AG09309 (cell line): ENCODE measurements around the gene DPYSL3.

Experiments used
- DNase-seq: peaks from one replicate; pipeline ENCODE4 v3.0.0-alpha.2; 2010; ENCODE audit warnings: low read depth
- H3K4me3 ChIP-seq: 2 replicates; pipeline ENCODE4 v1.5.1; 2011; ENCODE audit warnings: mild to moderate bottlenecking, low read depth, low read length, moderate library complexity; ENCODE audit not compliant: control insufficient read depth
- TF ChIP-seq, protein P1 (sequence below): IDR thresholded peaks from 2 replicates; pipeline ENCODE4 v1.5.1; 2011; ENCODE audit warnings: mild to moderate bottlenecking, low read depth, low read length, inconsistent platforms; ENCODE audit not compliant: insufficient read depth, control insufficient read depth; ENCODE audit errors: missing control alignments

Gene DPYSL3

DNA sequence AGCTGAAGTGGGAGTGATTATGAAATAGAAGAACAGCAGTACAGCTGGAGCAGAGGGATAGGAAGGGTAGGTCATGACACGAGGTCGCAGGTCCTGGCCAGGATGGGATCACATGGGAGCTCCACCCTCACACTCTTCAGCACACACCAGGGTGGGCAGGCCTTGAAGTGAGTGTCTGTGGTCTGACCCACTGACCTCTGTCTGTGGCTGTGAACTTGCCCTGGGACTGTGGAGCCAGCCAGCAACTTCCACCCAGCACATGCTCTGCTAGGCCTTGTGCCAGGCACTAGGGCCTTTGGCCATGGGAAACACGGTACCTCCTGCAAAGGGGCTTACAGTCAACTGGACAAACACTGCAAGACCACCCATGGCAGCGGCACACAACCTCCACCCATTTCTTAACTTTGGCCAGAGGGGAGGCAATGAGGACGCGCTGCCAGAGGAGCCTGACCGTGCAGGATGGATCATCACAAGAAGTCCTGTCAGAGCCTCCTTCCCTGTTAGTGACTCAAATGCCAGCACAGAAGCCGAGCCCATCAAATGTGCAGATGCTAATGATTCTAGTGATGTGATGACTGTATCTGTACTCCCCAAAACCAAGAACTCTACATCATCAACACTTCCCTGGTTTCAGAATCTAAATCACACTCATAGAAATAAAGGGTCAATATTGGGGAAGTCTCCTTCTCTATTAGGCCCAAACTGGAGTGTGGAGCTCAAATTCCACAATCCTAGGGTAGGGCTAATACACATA lies 113.6 kb downstream of the DPYSL3 start:
- no peak for DNase-seq
- TF ChIP-seq, protein P1, sequence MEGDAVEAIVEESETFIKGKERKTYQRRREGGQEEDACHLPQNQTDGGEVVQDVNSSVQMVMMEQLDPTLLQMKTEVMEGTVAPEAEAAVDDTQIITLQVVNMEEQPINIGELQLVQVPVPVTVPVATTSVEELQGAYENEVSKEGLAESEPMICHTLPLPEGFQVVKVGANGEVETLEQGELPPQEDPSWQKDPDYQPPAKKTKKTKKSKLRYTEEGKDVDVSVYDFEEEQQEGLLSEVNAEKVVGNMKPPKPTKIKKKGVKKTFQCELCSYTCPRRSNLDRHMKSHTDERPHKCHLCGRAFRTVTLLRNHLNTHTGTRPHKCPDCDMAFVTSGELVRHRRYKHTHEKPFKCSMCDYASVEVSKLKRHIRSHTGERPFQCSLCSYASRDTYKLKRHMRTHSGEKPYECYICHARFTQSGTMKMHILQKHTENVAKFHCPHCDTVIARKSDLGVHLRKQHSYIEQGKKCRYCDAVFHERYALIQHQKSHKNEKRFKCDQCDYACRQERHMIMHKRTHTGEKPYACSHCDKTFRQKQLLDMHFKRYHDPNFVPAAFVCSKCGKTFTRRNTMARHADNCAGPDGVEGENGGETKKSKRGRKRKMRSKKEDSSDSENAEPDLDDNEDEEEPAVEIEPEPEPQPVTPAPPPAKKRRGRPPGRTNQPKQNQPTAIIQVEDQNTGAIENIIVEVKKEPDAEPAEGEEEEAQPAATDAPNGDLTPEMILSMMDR = no peak
- H3K4me3 ChIP-seq = no peak overlapping the region

DNA sequence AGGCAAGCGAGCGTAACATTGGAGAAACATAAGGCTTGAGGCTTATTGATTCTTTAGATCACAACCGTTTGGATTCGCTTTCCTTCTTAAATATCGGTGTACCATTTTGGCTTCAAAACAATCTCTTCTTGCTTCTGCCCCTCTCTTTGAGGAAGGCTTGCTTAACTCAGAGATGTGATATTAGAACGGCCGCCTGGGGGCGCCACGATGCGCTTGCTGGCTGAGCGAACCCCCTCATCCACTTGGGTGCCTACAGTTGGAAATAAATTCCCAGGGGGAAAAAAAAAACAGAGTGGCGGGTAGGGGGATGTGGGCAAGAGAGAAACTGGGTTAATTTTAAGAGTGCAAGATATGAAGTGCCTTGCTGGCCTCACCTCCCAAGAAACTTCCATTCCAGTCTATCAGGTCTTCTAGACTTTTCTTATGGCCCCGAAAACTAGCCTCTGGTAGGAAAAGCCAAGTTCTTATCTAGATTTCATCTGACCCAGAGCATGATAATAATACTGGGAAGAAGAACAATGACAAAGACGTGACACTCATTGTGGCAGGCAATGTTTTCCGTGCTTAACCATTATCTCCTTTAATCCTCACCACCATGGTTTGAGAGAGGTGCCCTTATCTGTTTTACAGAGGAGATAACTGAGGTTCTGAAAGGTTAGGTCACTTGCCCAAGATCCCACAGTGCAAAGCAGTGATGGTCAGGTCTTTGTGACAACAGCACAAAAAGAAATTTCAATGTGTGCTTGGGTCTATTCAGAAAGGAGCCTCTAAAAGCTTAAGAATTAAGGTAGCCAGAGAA lies 115.8 kb downstream of the DPYSL3 start:
- DNase-seq = no peak
- no peak overlapping the region for H3K4me3 ChIP-seq
- TF ChIP-seq, protein P1 = peak; percentile 21

DNA sequence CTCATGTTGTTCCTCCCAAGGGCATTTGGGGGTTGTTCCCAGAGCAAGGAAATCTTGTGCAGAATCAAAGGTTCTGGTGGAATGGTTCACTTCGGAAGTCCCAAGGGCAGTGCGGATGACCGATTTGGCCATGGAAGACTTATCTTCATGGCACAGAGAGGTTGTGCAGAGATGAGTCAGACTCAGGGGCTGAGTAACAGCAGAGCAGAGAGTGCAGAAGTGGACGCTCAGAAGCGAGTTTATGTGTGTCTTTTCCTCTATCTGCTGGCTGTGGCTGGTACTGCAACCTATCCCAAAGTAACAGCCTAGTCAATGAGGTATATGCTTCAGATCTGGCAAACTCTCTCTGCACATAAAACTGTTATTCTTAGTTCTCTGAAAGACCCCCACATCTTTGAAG lies 118.1 kb downstream of the DPYSL3 start:
- H3K4me3 ChIP-seq = no peak overlapping the region
- TF ChIP-seq, protein P1 = peak; percentile 69
- peak; percentile 62 for DNase-seq

DNA sequence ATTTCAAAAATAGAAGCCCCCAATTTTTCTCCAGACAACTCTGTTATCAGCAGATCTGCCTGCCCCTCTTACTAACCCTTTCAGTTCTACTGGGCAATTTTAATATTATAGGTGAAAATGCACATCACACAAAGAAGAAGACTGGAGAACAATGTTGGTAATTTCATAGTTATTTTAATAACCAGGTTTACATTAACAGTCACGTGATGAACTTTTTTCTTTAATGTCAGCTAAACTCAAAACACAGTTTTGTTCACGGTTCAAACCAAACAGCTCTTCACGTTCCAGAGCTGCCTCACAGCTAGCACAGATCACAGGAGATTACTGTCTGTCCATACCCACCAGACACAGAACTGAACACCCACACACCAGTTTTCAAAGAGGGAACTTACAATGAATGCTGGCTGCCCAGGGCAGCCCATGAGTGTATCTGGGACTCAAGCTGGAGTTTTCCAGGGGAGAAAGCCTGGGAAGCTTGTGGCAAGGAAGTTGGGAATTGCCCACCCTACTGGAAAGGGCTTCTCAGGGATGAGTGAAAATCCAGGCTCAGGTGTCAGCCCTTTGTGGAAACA lies 119.1 kb downstream of the DPYSL3 start:
- TF ChIP-seq, protein P1 = no peak
- DNase-seq = no peak
- no peak overlapping the region for H3K4me3 ChIP-seq

DNA sequence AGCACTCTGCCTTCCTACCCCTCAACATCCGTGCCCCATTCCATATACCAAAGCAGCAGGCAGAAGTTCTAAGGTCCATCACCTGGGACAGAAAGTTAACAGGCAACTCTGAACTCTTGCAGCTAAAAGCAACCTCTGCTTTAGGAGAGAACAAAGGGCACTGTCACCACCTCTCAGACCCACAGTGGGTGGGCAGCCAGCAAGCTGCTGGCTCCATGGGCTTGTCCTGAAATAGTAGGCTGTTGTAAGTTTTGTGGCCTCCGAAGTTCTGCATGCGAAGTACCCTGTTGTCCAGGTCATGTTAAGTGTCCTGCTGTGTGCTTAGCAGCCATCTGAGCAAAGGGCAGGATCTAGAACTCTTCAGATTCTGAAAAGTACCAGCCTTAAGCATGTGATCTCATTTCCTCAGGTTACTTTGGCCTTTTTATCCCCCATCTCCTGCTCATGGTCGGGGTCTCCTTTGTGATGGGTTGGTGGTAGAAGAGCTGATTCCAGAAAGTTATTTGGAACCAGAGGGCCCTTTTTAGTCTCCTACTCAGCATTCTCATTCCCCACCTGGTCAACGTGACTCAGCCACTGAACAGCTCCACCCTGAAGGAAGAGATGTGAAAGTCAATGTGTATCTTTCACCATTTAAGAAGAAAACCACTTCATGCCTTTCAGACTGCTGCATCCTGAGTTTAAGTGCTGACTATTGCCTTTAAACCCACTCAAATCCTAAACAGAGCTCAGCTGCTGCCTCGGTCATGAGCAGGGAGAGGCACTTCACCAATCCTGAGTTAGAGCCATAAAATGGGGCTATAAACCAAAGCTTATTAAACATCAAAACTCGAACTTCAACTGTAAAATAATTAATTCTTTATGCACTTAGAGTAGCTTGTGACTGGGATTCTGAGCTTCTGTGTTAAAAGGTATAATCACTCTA lies 121.4 kb downstream of the DPYSL3 start:
- no peak for DNase-seq

More for the DNA sequence above, 121.4 kb downstream of the DPYSL3 start:
- TF ChIP-seq, protein P1 = no peak
- H3K4me3 ChIP-seq = no peak overlapping the region
